OCI-LY1 (cell line): ENCODE measurements around the gene IFNLR1.

Experiments used
- H2AFZ ChIP-seq: fragments of 200-600 bp; sonication (generic), shearing (Covaris generic); 2 replicates; pipeline ENCODE4 v1.6.0; 2014; ENCODE audit warnings: antibody characterized with exemption, mild to moderate bottlenecking, low read length
- H3F3A ChIP-seq: fragments of 200-600 bp; sonication (generic), shearing (Covaris generic); 2 replicates; pipeline ENCODE4 v1.6.0; 2014; ENCODE audit warnings: mild to moderate bottlenecking, antibody characterized with exemption, low read length, moderate library complexity; ENCODE audit not compliant: insufficient read depth
- H3K27ac ChIP-seq: fragments of 200-600 bp; sonication (generic); 2 replicates; pipeline ENCODE4 v1.5.1; 2014; ENCODE audit warnings: low read length, mixed run types, mild to moderate bottlenecking, low read depth; ENCODE audit not compliant: poor library complexity, severe bottlenecking
- H3K27me3 ChIP-seq: fragments of 200-600 bp; sonication (generic); 2 replicates; pipeline ENCODE4 v1.6.0; 2014; ENCODE audit warnings: antibody characterized with exemption, mild to moderate bottlenecking, low read length, moderate library complexity; ENCODE audit not compliant: insufficient read depth
- H3K36me3 ChIP-seq: fragments of 200-600 bp; sonication (generic); 2 replicates; pipeline ENCODE4 v1.6.1; 2014; ENCODE audit warnings: mild to moderate bottlenecking, antibody characterized with exemption, low read length, moderate library complexity, mixed read lengths; ENCODE audit not compliant: insufficient read depth
- H3K4me1 ChIP-seq: fragments of 200-600 bp; sonication (generic); 2 replicates; pipeline ENCODE4 v1.5.1; 2014; ENCODE audit warnings: mild to moderate bottlenecking, low read length, moderate library complexity; ENCODE audit not compliant: insufficient read depth, severe bottlenecking
- H3K4me2 ChIP-seq: fragments of 200-600 bp; sonication (generic), shearing (Covaris generic); 2 replicates; pipeline ENCODE4 v1.6.1; 2014; ENCODE audit warnings: low read length
- H3K4me3 ChIP-seq: fragments of 200-600 bp; sonication (generic); 2 replicates; pipeline ENCODE4 v1.5.1; 2014; ENCODE audit warnings: low read length, low read depth, mild to moderate bottlenecking, mixed read lengths; ENCODE audit not compliant: poor library complexity, severe bottlenecking
- H3K79me2 ChIP-seq: fragments of 200-600 bp; shearing (Covaris generic); 2 replicates; pipeline ENCODE4 v1.6.1; 2016; ENCODE audit warnings: mixed run types, low read length, mixed read lengths; ENCODE audit not compliant: insufficient read depth
- H3K9ac ChIP-seq: fragments of 200-600 bp; sonication (generic), shearing (Covaris generic); 2 replicates; pipeline ENCODE4 v1.6.1; 2014; ENCODE audit warnings: mild to moderate bottlenecking, low read length, mixed read lengths
- H3K9me2 ChIP-seq: fragments of 200-600 bp; sonication (generic), shearing (Covaris generic); 2 replicates; pipeline ENCODE4 v1.6.1; 2014; ENCODE audit warnings: low read depth, mild to moderate bottlenecking, low read length, mixed read lengths
- H3K9me3 ChIP-seq: fragments of 200-600 bp; shearing (Covaris generic); 2 replicates; pipeline ENCODE4 v1.6.1; 2014; ENCODE audit warnings: low read length, mixed read lengths
- H4K20me1 ChIP-seq: fragments of 200-600 bp; sonication (generic), shearing (Covaris generic); 2 replicates; pipeline ENCODE4 v1.6.0; 2016; ENCODE audit warnings: mild to moderate bottlenecking, low read length; ENCODE audit not compliant: insufficient read depth
- EZH2 ChIP-seq: fragments of 200-600 bp; sonication (generic), shearing (Covaris generic); IDR thresholded peaks from 2 replicates; pipeline ENCODE4 v1.8.0; 2017; ENCODE audit warnings: borderline replicate concordance, mixed run types, mild to moderate bottlenecking, antibody characterized with exemption, low read length, moderate library complexity, mixed read lengths
- TF ChIP-seq, protein P1 (sequence below): fragments of 200-600 bp; sonication (generic), shearing (Covaris generic); IDR thresholded peaks from 2 replicates; pipeline ENCODE4 v1.5.1; 2017; ENCODE audit warnings: mild to moderate bottlenecking, antibody characterized with exemption, low read length, moderate library complexity, mixed read lengths

The IFNLR1 gene

DNA sequence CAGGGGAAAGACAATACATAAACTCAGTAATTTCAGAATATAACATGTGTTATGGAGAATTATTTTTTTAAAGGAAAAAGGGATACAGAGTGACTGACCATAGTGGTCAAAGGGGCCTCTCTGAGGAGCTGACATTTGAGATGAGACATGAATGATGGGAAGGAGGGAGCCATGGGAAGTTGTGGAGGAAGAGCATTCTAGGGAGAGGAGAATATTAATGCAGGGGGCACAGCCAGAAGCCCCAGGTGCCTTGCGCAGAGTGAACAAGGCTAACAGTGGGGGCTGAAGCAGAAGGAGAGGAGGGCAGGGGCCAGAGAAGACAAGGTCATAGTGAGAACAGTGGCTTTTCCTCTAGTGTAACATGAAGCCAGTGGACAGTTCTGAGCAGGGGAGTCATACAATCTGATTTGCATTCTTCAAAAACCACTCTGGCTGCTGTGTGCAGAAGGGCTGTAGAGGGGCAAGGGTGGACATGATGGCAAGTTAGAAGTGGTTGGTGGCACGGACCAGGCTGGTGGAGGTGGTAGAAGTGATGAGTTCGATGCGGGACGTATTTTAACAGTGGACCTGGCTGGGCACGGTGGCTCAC lies 28.2 kb upstream of the IFNLR1 start:
- Histone ChIP-seq H3K4me1 (no peaks in the 10 kb centered on the region), H3K27ac (no peak overlapping the region), H3K36me3 (no peaks in the 10 kb centered on the region; the same call in 1 of the 2 replicates), H3K9me3 (0 out of 2 replicates have a peak, but pooled peaks cover 2% of the 10 kb centered on the region), H3K4me2 (no peak overlapping the region), H3K79me2 (no peaks in the 10 kb centered on the region), H3F3A (no peaks in the 10 kb centered on the region), H3K9ac (no peak overlapping the region), H3K27me3 (no peaks in the 10 kb centered on the region), H4K20me1 (no peaks in the 10 kb centered on the region), H3K4me3 (no peak overlapping the region), H3K9me2 (no peaks in the 10 kb centered on the region), H2AFZ (no peak overlapping the region)
- no peak for TF ChIP-seq EZH2
- TF ChIP-seq, protein P1, sequence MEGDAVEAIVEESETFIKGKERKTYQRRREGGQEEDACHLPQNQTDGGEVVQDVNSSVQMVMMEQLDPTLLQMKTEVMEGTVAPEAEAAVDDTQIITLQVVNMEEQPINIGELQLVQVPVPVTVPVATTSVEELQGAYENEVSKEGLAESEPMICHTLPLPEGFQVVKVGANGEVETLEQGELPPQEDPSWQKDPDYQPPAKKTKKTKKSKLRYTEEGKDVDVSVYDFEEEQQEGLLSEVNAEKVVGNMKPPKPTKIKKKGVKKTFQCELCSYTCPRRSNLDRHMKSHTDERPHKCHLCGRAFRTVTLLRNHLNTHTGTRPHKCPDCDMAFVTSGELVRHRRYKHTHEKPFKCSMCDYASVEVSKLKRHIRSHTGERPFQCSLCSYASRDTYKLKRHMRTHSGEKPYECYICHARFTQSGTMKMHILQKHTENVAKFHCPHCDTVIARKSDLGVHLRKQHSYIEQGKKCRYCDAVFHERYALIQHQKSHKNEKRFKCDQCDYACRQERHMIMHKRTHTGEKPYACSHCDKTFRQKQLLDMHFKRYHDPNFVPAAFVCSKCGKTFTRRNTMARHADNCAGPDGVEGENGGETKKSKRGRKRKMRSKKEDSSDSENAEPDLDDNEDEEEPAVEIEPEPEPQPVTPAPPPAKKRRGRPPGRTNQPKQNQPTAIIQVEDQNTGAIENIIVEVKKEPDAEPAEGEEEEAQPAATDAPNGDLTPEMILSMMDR, result no peak

DNA sequence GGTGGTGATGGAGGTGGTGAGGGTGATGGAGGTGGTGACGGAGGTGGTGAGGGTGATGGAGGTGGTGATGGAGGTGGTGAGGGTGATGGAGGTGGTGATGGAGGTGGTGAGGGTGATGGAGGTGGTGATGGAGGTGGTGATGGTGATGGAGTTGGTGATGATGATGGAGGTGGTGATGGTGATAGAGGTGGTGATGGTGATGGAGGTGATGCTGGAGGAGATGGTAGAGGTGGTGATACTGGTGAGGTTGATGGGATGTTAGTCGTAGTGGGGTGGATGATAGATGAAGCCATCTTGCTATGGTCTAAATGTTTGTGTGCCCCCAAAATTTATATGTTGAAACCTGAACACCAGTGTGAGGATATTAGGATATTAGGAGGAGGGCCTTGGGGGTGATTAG lies 25.3 kb upstream of the IFNLR1 start:
- Histone ChIP-seq H4K20me1 (no peaks in the 10 kb centered on the region), H3K9me2 (no peaks in the 10 kb centered on the region), H3K9me3 (0 out of 2 replicates have a peak, but pooled peaks cover 2% of the 10 kb centered on the region), H3K36me3 (no peaks in the 10 kb centered on the region; the same call in 1 of the 2 replicates), H2AFZ (no peak overlapping the region), H3K9ac (no peak overlapping the region), H3K27ac (no peak overlapping the region), H3K27me3 (no peaks in the 10 kb centered on the region), H3K4me2 (no peak overlapping the region), H3K79me2 (no peaks in the 10 kb centered on the region), H3K4me1 (no peaks in the 10 kb centered on the region), H3F3A (no peaks in the 10 kb centered on the region), H3K4me3 (no peak overlapping the region)
- TF ChIP-seq EZH2, result no peak
- TF ChIP-seq, protein P1, result no peak

DNA sequence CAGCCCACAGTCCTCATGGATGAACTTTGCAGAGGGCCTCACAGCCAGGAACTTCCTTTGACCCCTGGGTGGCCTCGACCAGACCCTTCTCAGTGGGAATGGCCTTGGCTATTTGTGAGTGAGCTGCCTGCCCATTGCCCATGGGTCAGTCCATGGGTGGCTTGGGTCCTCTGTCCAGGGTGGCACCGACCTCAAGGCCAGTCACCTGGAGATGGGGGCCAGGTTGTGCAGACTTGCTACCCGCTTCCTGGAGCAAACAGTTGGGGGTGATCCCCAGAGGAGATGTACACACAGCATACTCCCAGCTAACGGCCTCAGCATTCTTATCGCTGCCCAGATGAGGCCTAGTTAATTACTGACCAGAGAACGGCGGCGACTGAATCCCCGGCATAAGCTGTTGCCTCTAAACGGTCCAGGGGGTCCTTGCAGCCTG lies 23.1 kb upstream of the IFNLR1 start:
- no peaks in the 10 kb centered on the region for H3K27me3 ChIP-seq
- no peak overlapping the region for H3K9ac ChIP-seq
- H2AFZ ChIP-seq, result no peak overlapping the region
- H3K79me2 ChIP-seq, result no peaks in the 10 kb centered on the region
- H3K27ac ChIP-seq, result no peak overlapping the region
- H3K4me1 ChIP-seq, result peaks cover 13% of the 10 kb centered on the region
- H3K4me3 ChIP-seq, result no peak overlapping the region
- H3K4me2 ChIP-seq, result no peak overlapping the region
- H3K9me2 ChIP-seq, result no peaks in the 10 kb centered on the region
- no peaks in the 10 kb centered on the region; the same call in 1 of the 2 replicates for H3K36me3 ChIP-seq
- H3K9me3 ChIP-seq, result 0 out of 2 replicates have a peak, but pooled peaks cover 2% of the 10 kb centered on the region
- TF ChIP-seq, protein P1, result no peak
- no peak for TF ChIP-seq EZH2
- H4K20me1 ChIP-seq, result no peaks in the 10 kb centered on the region
- H3F3A ChIP-seq, result no peaks in the 10 kb centered on the region
